Lower lobe of right lung (tissue), 2 donors: ENCODE data around the gene NAALADL2. TPM values are rescaled to one million over a fixed set of nuclear protein-coding genes. Genes with fewer than 3 reads are reported as not detected.
"Not testable (repeated sequence)": the region's sequence is repeated elsewhere in the genome, so short reads cannot be mapped to it uniquely, and the experiment has no call there.

Experiments used
- ATAC-seq, 2 donors: fragments of 200-7000 bp; cut with Tn5 transposase; one replicate each; pipeline ENCODE4 v1.9.1; 2020 to 2022; ENCODE audit warnings: mild to moderate bottlenecking in 2 of 2, moderate library complexity in 2 of 2
- DNase-seq: peaks from one replicate; pipeline ENCODE4 v3.0.0-alpha.2; 2020
- H3K27ac ChIP-seq: fragments of 200-600 bp; one replicate; pipeline ENCODE4 v1.8.0; 2022
- H3K27me3 ChIP-seq: fragments of 200-600 bp; one replicate; pipeline ENCODE4 v1.8.0; 2022; ENCODE audit warnings: low read depth
- H3K36me3 ChIP-seq: fragments of 200-600 bp; one replicate; pipeline ENCODE4 v1.8.0; 2022; ENCODE audit warnings: mild to moderate bottlenecking
- H3K4me1 ChIP-seq: fragments of 200-600 bp; one replicate; pipeline ENCODE4 v1.8.0; 2022
- H3K4me3 ChIP-seq: fragments of 200-600 bp; one replicate; pipeline ENCODE4 v1.8.0; 2022; ENCODE audit warnings: mild to moderate bottlenecking
- H3K9me3 ChIP-seq: fragments of 200-600 bp; one replicate; pipeline ENCODE4 v1.8.0; 2022
- intact Hi-C: fragments of 100-400 bp; cut with DNase I; formaldehyde crosslinking; loops from one replicate; pipeline ENCODE4 v1.11.0; 2022
- total RNA-seq: library from RNA; stranded (reverse); fragmentation: NEBNext Ultra II Directional; extraction: Animal tissue kit (Norgen Biotek cat#: 25700); gene quantifications from one replicate; pipeline ENCODE4 v1.2.1, GENCODE V29; 2021
- TF ChIP-seq, protein P1 (sequence below): fragments of 200-600 bp; IDR thresholded peaks from one replicate; pipeline ENCODE4 v1.8.0; 2022; ENCODE audit warnings: antibody characterized with exemption, mild to moderate bottlenecking
- donor health status: DM: no; HTN: yes; CAD: no; lungs with severe emphysema.

Gene NAALADL2
- total RNA-seq, 1 donor from 2014 or later: 9.8 TPM

DNA sequence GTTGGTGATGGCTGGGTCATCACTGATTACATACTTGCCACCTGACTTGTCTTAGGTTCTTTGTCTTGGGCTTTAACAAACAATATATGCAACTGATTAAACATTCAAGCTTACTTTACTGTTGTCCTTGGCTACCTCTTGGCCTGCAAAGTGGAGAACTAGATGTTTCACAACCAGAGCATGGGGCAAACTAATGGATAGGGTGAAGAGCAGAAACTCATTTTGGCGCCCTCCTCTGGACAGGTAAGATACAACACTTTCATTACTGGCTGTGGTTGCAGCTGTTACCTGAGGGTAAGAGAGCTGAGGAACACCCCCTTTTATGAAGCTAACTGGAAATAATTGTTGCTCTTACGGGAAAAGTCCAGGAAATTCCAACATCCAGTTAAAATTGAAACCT, 262.1 kb downstream of the NAALADL2 start:
- TF ChIP-seq, protein P1, sequence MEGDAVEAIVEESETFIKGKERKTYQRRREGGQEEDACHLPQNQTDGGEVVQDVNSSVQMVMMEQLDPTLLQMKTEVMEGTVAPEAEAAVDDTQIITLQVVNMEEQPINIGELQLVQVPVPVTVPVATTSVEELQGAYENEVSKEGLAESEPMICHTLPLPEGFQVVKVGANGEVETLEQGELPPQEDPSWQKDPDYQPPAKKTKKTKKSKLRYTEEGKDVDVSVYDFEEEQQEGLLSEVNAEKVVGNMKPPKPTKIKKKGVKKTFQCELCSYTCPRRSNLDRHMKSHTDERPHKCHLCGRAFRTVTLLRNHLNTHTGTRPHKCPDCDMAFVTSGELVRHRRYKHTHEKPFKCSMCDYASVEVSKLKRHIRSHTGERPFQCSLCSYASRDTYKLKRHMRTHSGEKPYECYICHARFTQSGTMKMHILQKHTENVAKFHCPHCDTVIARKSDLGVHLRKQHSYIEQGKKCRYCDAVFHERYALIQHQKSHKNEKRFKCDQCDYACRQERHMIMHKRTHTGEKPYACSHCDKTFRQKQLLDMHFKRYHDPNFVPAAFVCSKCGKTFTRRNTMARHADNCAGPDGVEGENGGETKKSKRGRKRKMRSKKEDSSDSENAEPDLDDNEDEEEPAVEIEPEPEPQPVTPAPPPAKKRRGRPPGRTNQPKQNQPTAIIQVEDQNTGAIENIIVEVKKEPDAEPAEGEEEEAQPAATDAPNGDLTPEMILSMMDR: peak; percentile 30
- no peaks in the 10 kb centered on the region for H3K4me1 ChIP-seq
- ATAC-seq: peak; percentile 87 to 89
- H3K36me3 ChIP-seq: no peaks in the 10 kb centered on the region
- no peaks in the 10 kb centered on the region for H3K27me3 ChIP-seq
- no peak overlapping the region for H3K27ac ChIP-seq
- no peaks in the 10 kb centered on the region for H3K9me3 ChIP-seq
- no peak overlapping the region for H3K4me3 ChIP-seq
- no peak for DNase-seq
- intact Hi-C loops: no loop called here

DNA sequence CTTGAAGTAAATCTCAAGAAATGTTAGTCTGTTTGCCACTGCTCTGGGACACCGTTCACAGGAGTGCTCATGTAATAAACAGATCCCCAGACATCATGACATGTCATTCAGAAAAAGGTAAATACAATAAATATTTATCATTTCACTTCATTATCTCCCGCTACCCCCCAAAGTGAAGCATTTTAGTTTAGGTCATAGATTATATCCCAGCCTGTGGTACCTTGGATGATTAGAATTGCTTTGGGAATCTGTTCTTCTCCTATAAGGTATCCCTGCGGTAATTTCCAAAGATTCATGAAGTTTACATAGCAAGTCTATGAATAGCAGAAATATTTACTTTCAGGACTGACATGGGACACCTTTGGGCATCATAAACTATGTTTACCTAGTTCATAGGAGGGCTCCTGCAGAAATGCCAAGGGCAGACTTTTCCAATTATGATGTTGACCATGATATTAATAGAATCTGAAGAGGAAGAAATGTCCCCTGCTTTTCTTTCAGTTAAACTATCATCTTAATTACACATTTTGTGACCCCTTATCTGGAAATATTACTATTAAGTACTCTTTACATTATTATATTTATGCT, 268.0 kb downstream of the NAALADL2 start:
- H3K4me3 ChIP-seq: no peak overlapping the region
- no peaks in the 10 kb centered on the region for H3K9me3 ChIP-seq
- TF ChIP-seq, protein P1: no peak
- intact Hi-C loops: no loop called here
- no peaks in the 10 kb centered on the region for H3K27me3 ChIP-seq
- H3K36me3 ChIP-seq: no peaks in the 10 kb centered on the region
- ATAC-seq: no peak
- no peak for DNase-seq
- H3K4me1 ChIP-seq: no peaks in the 10 kb centered on the region
- H3K27ac ChIP-seq: no peak overlapping the region

DNA sequence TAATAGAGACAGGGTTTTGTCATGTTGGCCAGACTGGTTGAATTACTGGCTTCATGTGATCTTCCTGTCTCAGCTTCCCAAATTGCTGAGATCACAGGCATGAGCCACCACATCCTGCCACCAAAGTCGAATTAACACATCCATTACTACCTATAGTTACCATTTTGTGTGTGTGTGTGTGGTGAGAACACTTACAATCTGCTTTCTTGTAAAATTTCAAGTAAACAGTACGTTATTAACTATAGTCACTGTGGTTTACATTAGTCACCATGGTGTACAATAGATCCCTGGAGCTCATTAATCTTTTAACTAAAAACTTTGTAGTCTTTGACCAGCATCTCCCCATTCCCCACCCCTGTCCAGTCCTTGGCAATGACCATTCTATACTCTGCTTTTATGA, 270.0 kb downstream of the NAALADL2 start:
- no peaks in the 10 kb centered on the region for H3K9me3 ChIP-seq
- no peaks in the 10 kb centered on the region for H3K4me1 ChIP-seq
- TF ChIP-seq, protein P1: no peak
- H3K36me3 ChIP-seq: no peaks in the 10 kb centered on the region
- no peak overlapping the region for H3K4me3 ChIP-seq
- no peaks in the 10 kb centered on the region for H3K27me3 ChIP-seq
- no peak for ATAC-seq
- intact Hi-C loops: no loop called here
- DNase-seq: no peak
- no peak overlapping the region for H3K27ac ChIP-seq

DNA sequence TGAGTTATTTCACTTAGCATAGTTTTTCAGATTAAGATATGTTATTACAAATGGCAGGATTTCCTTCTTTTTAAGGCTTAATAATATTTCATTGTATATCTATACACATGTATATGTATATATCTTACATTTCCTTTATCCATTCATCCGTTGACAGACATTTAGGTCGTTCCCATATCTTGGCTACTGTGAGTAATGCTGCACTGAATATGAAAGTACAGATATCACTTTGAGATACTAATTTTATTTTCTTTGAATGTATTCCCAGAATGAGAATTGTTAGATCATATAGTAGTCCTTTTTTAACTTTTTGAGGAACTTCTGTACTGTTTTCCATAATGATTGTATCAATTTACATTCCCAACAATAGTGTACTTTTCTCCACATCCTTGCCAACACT, 270.4 kb downstream of the NAALADL2 start:
- no peaks in the 10 kb centered on the region for H3K36me3 ChIP-seq
- ATAC-seq: no peak
- H3K27me3 ChIP-seq: no peaks in the 10 kb centered on the region
- no peaks in the 10 kb centered on the region for H3K4me1 ChIP-seq
- H3K27ac ChIP-seq: no peak overlapping the region
- intact Hi-C loops: no loop called here
- TF ChIP-seq, protein P1: no peak
- H3K4me3 ChIP-seq: no peak overlapping the region
- H3K9me3 ChIP-seq: no peaks in the 10 kb centered on the region
- no peak for DNase-seq

DNA sequence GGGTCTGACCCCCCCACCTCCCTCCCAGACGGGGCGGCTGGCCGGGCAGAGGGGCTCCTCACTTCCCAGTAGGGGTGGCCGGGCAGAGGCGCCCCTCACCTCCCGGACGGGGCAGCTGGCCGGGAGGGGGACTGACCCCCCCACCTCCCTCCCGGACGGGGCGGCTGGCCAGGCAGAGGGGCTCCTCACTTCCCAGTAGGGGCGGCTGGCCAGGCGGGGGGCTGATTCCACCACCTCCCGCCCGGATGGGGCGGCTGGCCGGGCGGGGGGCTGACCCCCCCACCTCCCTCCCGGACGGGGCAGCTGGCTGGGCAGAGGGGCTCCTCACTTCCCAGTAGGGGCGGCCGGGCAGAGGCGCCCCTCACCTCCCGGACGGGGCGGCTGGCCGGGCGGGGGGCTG, 272.7 kb downstream of the NAALADL2 start:
- ATAC-seq, H3K27me3 ChIP-seq, H3K27ac ChIP-seq, H3K9me3 ChIP-seq, intact Hi-C loops, H3K36me3 ChIP-seq, H3K4me3 ChIP-seq, H3K4me1 ChIP-seq, DNase-seq: not testable (repeated sequence)

DNA sequence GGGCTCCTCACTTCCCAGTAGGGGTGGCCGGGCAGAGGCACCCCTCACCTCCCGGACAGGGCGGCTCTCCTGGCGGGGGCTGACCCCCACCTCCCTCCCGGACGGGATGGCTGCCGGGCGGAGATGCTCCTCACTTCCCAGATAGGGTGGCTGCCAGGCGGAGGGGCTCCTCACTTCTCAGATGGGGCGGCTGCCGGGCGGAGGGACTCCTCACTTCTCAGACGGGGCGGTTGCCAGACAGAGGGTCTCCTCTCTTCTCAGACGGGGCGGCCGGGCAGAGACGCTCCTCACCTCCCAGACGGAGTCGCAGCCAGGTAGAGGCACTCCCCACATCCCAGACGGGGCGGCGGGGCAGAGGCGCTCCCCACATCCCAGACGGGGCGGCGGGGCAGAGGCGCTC, 273.6 kb downstream of the NAALADL2 start:
- intact Hi-C loops, H3K4me1 ChIP-seq, ATAC-seq, H3K36me3 ChIP-seq, H3K27me3 ChIP-seq, H3K9me3 ChIP-seq, DNase-seq, H3K4me3 ChIP-seq, H3K27ac ChIP-seq: not testable (repeated sequence)

DNA sequence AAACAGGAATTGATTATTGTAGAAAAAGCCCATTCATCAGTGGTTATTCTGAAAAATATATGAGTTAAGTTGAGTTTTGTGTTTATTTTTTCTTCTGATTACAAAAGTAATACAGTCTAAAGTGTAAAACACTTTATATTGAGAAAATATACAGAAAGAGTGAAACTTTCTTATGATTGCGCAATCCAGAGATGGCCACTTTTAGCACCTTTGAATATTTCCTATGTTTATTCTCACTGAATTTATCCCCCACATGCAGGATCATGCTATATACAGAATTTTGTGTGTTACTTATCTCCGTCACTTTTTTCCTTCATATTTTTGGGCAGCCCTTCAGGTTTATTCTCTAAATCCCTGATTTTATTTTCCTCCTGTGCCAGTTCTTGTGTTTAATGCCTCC, 285.2 kb downstream of the NAALADL2 start:
- Histone ChIP-seq H3K4me1 (no peaks in the 10 kb centered on the region), H3K4me3 (no peak overlapping the region), H3K9me3 (no peaks in the 10 kb centered on the region), H3K36me3 (no peaks in the 10 kb centered on the region), H3K27me3 (no peaks in the 10 kb centered on the region), H3K27ac (no peak overlapping the region)
- TF ChIP-seq, protein P1: no peak
- ATAC-seq (no peak), DNase-seq (no peak)
- intact Hi-C loops: no loop called here
